Activated CD4-positive, alpha-beta T cell treated with anti-CD3 and anti-CD28 coated beads, Interleukin-2, Interleukin-6, amounts not matched to agents 100 ng/mL and 50 ng/mL, durations not matched to agents 16 hours and 8 hours (primary cell): ENCODE data around the gene FOXD2.

Experiments used
- DNase-seq: peaks from one replicate; pipeline ENCODE4 v3.0.0-alpha.2; 2020

FOXD2 gene

GRCh38 chr1:47417170-47418044 is 20.4 kb upstream of the FOXD2 start:
- no peak for DNase-seq

DNA sequence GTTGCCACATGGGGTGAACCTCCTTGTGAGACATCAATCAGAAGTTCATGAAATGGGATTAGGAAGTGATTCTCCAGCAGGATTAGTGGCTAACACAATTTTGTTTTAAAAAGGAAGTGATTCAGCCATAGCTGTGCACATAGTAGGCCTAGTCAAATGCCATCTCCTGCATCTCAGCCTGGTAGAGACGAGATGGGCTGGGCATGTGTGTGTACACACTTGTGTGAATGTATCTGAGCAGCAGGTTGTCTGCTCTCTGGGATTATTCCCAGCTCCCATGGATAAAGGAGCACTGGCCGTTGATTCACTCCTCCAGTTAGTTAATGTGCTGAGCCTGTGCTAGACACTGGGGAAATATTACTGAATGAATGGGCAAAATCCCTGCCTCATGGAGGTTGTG is 19.7 kb upstream of the FOXD2 start:
- DNase-seq = no peak

GRCh38 chr1:47418681-47419325 is 19.0 kb upstream of the FOXD2 start:
- DNase-seq = no peak

DNA sequence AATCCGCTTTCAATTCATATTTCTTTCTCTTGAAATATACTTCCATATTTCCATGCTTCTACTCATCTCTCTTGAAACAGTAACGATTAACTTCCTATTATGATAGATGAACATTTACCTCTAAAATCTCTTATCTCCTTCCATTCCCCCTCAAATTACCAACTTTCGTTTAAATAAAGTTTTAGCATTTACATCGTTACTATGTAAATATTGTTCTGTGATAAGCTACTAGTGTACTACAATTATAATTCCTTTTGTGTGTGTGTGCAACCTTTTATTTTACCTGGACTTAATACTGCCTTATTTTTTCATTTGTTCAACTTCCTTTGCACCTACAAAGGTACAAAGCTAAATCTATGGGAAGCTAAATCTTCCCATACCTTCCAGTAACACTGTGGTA is 17.3 kb upstream of the FOXD2 start:
- DNase-seq = no peak

DNA sequence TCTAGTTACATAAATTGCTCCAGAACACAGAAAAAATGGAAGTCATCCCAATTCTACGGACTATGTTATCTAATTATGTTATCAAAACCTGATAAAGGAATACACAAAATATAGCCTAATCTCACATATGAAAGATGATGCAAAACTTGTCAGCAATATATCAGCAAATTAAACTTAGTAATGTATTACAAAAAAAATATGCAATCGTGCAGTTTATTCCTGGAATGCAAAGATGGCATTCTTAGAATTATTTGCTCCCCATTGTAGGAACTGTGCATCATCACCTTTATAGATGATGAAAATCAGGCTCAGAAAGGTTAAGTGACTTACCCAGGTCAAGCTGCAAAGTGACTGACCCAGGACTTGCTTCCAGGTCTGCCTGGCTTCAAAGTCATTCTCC is 14.0 kb upstream of the FOXD2 start:
- no peak for DNase-seq

DNA sequence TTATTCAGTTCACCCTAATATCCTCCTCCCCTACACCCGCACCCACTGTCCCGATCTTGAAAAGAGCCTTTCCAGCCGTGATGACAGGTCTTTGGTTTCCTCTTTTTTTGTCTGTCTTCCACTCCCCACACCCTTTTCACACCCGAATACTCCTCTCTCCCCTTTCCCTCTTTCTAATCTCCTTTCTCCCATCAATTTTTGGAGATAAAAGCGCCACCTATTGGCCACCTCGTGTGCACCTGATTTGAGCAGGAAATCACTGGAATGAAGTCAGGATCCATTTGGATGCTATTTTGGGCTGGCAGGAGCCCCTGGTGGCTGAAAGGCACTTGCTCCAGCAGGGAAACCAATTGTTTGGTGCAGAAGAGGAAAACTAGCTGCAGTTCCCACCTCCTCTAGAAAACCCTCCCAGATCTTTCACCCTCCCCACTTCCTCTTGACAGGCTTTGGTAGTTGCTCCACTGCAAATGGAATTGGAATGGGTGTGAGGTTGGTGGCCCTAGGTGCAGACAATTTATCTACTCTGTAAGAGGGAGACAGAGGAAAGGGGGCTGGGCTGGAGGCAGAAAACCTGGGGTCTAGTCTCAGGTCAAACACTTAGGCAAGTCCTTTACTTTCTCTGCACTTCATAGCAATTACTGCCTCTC is 13.4 kb upstream of the FOXD2 start:
- DNase-seq = no peak

DNA sequence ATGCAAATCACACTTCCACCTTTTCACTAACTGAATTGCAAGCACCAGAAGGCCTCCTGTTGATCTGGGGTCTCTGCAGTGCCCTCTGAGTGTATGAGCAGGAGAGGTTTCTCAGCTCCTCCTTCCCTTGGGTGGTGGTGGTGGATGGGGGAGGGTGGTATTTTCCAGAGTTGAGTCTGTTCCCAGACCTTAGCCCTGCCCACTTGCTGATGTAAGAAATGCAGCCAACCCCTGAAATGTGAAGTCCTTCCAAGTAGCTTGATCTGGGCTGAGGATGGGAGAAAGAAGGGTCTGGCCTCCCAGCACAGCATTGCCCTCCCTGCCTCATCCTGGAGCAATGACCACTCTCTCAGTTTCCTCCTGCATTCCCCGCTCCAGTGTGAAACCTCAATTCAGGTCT is 6.3 kb upstream of the FOXD2 start:
- DNase-seq = peak; percentile 38

GRCh38 chr1:47432071-47433036 is 5.5 kb upstream of the FOXD2 start:
- peak; percentile 62 for DNase-seq

GRCh38 chr1:47433037-47433421 is 4.8 kb upstream of the FOXD2 start:
- no peak for DNase-seq

- no peak for DNase-seq
These were observed 4.3 kb upstream of the FOXD2 start for GRCh38 chr1:47433477-47434050.

GRCh38 chr1:47434051-47434842 is 3.6 kb upstream of the FOXD2 start:
- no peak for DNase-seq

DNA sequence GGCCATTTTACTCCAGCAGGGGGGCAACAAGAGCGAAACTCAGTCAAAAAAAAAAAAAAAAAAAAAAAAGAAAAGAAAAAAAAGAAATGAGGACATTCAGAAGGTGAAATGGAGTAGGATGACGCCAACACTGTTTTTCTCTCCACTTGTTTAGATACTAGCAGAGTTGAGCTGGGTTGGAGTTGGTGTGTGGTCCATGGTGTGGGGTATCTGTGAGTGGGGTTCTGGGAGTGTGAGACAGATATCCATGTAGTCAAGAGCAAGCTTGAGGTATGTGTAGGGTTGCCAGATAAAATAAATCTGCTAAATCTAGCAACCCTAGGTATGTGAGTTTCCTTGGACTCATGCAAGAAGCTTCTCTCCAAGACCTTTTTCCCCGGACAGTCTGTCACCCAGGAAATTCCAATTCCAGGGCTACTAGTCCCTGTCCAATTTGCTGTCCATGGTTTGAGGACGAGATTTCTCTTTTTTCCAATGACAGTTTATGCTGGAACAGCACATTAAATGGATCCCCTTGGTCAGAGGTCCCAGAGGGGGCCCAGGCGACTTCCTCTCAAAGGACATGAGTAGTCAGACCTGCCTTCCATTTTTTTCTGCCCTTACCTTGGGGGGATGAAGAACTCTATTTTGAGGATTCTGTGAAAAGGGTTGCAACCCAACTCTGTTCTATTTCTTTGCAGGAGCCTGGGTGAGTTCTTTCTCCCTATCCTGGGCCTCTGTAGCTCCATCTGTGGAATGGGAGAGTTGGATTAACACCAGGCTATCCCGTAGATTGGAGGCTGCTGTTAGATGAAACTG is 2.1 kb upstream of the FOXD2 start:
- no peak for DNase-seq

DNA sequence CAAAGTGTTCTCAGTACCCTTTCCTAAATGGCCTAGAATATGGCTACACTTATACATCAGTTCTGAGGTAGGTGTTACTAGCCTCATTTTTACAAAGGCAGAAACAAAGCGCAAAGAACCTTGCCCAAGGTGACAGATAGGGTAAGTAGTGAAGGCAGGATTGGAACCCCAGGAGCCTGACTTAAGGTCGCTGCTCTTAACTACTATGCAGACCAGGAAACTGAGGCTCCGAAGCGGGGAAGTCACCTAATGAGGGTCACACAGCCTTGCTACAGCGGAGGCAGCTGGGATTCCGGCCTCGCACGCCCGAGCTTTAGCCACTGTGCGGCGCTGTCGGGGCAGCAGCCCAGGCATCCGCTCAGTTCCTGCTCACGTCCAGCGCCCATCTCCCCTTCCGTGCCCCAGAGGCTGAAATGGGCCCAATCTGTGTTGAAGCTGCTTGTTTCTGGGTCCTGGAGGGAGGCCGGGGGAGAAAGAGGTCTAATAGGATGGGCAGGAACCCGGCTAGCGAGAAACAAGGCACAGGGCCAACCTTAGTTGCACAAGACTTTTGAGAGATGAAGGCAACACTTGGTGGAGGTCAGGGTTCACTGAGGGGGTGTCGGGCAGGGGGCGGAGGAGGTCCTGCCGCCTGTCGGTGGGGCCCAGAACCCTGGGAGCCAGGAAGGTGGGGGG is 1.4 kb upstream of the FOXD2 start:
- DNase-seq = peak; percentile 90

- peak; percentile 30 for DNase-seq
These were observed 831 bp upstream of the FOXD2 start for GRCh38 chr1:47436979-47437446.

- peak; percentile 30 for DNase-seq
These were observed 547 bp downstream of the FOXD2 start for GRCh38 chr1:47438165-47439016.

DNA sequence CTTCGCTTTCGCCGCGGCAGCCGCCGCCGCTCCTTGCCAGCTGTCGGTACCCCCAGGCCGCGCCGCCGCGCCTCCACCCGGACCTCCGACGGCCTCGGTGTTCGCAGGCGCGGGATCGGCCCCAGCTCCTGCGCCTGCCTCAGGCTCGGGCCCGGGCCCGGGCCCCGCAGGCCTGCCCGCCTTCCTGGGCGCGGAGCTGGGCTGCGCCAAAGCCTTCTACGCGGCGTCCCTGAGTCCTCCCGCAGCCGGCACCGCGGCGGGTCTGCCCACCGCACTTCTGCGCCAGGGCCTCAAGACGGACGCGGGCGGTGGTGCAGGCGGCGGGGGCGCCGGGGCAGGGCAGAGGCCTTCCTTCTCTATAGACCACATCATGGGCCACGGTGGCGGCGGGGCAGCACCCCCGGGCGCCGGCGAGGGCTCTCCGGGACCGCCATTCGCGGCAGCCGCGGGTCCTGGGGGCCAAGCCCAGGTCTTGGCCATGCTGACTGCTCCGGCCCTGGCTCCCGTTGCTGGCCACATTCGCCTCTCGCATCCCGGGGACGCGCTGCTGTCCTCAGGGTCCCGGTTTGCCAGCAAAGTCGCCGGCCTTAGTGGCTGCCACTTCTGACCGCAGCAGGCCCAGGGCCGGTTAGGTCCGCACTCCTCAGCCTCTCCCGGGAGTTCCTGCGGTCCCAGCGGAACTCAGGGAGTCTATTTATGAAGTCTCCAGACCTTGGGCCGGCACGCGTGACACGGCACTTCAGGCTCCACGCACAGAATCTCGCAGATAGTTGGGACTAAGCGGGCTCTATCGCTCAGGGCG is 1.4 kb downstream of the FOXD2 start:
- no peak for DNase-seq

- DNase-seq = no peak
These were observed 2.2 kb downstream of the FOXD2 start for GRCh38 chr1:47439819-47440598.
